Occipital lobe (tissue), 2 donors: Measurements from ENCODE around the gene VBP1. TPM values are rescaled to one million over a fixed set of nuclear protein-coding genes. Genes with fewer than 3 reads are reported as not detected.
"Not testable (repeated sequence)": the region's sequence is repeated elsewhere in the genome, so short reads cannot be mapped to it uniquely, and the experiment has no call there.

Experiments
- DNase-seq: peaks from one replicate; lab custom pipeline; 2025; lab: John Stamatoyannopoulos, UW
- total RNA-seq: library from RNA; depleted of rRNA; stranded (reverse); fragments of >200 nt; gene quantifications from one replicate; pipeline ENCODE4 v1.2.3, GENCODE V29; 2014

The VBP1 gene
- total RNA-seq, 1 donor from 2014 or later, result 107 TPM

DNA sequence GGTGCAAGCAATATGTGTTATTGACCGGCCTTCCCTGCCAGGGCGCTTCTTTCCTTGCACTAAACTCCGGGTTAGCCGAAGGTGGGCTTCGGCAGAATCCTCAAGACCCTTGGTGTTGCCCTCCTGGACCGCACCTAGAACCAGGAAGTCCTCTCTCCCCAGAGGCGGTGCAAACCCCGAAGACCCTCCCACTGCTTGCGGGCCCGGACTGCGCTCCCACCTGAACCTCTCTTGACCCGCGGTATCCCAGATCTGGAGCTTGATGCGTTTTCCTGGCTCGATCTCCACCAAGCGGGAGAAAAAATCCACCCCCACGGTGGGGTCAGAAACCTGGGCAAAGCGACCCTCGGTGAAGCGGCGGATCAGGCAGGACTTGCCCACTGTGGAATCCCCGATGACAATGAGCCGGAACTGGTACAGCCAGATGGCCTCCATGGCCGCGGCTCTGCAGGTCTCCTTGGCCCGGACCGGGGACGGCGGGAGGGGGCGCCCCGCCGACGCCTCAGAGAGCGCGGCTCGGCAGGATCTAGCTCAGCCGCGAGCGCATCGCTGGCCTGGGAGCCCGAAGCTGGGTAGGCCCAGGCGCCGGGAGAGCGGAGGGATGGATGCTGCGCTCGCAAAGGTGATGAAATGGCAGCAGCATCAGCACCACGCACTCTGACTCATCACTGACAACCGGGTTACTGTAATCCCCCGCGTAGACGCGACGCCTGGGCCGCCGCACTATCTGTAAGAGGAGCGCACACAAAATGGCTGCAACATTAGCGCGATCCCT, 47.8 kb downstream of the VBP1 start, which contains the start of gene RAB39B:
TSS of gene RAB39B (minus strand) at position 638 of the 775 bp plus-strand sequence. CDS start at position 435, 203 bp downstream.
- DNase-seq, result peak; percentile 65

DNA sequence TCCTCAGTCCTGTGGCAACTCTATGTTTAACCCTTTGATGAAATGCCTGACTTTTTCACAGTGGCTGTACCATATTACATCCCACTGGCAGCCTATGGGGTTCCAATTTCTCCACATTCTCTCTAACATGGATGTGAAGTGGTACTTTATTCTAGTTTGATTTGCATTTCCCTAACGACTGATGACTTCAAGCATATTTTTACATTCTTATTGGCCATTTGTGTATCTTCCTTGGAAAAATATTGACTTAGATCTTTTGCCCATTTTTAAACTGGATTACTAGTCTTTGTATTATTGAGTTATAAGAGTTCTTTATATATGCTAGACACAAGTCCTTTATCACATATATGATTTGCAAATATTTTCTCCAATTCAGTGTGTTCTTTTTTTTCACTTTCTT, 50.2 kb downstream of the VBP1 start:
- DNase-seq, result no peak

DNA sequence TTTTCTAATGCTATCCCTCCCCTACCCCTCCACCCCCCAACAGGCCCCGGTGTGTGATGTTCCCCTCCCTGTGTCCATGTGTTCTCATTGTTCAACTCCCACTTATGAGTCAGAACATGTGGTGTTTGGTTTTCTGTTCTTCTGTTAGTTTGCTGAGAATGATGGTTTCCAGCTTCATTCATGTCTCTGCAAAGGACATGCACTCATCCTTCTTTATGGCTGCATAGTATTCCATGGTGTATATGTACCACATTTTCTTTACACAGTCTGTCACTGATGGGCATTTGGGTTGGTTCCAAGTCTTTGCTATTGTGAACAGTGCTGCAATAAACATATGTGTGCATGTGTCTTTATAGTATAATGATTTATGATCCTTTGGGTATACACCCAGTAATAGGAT, 51.7 kb downstream of the VBP1 start:
- not testable (repeated sequence) for DNase-seq

DNA sequence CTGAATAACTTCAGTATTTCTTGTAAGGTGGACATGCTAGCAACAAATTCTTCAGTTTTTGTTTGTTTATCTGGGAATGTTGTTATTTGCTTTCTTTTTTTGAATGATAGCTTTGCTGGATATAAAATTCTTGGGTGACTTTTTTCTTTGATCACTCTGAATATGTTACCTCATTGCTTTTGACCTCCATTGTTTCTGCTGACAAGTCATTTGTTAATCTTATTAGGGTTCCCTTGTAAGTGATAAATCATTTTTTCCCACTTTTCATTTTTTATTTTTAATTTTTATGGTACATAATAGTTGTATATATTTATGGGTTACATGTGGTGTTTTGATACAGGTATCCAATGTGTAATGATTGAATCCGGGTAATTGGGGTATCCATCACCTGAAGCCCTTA, 54.7 kb downstream of the VBP1 start:
- no peak for DNase-seq

DNA sequence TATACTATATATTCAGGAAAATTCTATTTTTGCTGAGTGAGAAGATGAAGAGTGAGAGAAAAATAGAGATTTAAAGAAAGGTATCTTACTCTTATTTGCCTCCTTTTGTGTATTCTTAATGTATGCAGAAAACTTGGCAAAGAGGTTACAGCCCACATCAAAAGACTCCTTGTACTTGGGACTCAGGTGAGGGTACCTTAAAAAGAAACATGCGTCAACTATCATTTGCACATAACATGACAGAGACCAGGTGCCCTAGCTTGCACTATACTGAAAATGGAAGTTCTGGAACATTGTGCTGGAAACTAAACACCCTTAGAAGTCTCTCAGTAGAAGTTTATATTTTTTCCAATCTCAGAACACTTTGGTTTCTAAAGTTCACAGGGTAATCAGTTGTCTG, 63.6 kb downstream of the VBP1 start:
- DNase-seq, result no peak

Other genes with a start within 250 kb of the VBP1 start
- 7.3 TPM for gene F8, start 193.7 kb upstream of the VBP1 start, total RNA-seq
- 31.4 TPM for gene FUNDC2, start 189.6 kb upstream of the VBP1 start, total RNA-seq
- gene CMC4, start 145.3 kb upstream of the VBP1 start, total RNA-seq, result 3.4 TPM
- gene MTCP1, start 145.3 kb upstream of the VBP1 start, total RNA-seq, result 3.6 TPM
- 15.6 TPM for gene BRCC3, start 145.0 kb upstream of the VBP1 start, total RNA-seq
- 28.2 TPM for gene RAB39B, start 48.0 kb downstream of the VBP1 start, total RNA-seq
- 5.1 TPM for gene CLIC2, start 118.2 kb downstream of the VBP1 start, total RNA-seq
- not detected for gene F8A2, start 165.6 kb downstream of the VBP1 start, total RNA-seq
- 1.6 TPM for gene F8A3, start 242.2 kb downstream of the VBP1 start, total RNA-seq